Endometrium (tissue), 2 donors: Measurements from ENCODE around the gene AP5B1.

Source experiments
- FAIRE-seq: peaks from 2 replicates; lab custom pipeline; 2012; peaks lifted over from hg19 to GRCh38; lab: Jason Lieb, UNC
- donor health status: control.
- donor health status: control.

AP5B1 gene

DNA sequence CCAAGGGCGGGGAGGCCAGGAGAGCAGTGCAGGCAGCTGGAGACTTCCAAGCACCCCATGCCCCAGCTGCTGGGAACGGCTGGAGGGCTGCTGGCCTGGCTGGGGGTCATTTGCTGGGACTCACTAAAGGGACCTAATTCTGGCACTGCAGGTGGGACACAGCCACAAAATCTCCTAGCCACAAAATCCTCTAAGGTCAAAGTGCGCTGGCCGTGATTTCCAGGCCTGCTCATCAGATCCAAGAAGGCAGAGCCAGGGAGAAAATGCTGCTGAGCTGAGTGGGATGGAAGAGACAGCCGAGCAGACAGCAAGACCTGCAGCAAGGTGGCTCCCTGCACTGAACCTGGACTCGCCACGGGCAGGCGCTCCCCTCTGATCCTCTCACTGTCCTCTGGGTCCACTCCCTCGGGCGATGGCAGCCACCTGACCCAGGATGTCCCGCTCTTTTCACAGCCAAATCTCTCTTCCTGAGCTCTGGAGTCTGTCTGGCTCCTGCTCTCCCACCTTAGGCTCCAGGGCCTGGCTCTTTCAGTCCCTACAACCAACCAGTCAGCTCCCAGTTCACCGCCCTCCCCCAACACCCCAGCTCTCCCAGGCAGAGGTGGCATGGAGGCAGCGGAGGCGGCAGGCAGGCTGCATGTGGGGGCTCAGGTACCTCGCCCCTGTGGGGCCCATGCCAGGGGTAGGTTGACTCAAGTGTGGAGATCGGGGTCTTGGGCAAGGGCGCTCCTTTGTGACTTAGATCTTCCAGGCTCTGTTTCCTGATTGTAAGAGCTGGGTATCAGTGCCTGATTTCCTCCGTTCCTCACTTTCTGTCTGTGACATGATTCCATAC, 20.6 kb upstream of the AP5B1 start:
- no peak for FAIRE-seq

DNA sequence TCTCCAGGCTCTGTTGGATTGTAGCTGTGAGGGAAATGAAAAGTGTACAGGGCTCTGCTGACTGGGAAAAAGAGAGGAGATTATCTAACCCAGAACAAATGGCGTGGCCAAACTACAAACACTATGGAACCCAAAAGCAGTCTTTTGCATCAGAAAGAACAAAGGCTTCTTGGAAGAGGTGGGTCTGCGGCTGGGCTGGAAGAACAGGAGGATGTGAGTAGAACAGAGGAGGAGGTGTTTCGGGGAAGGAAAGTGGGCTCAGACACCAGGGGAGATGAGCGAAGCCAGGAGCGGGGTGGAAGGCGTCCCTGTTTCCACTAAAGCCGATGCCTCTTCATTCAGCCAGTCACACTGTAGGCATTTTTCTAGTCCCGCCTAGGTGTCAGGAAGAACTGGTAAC, 18.1 kb upstream of the AP5B1 start:
- FAIRE-seq = no peak

DNA sequence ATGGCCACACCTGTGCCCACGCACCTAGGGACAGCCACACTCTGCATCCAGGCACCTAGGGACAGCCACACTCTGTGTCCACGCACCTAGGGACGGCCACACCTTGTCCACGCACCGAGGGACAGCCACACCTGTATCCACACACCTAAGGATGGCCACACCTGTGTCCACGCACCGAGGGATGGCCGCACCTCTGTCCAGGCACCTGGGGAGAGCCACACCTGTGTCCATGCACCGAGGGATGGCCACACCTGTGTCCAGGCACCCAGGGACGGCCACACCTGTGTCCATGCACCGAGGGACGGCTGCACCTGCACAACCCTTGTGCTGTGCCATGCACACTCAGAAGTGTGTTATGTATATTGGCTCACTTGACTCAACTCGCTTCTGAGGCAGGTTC, 16.9 kb upstream of the AP5B1 start:
- no peak for FAIRE-seq

DNA sequence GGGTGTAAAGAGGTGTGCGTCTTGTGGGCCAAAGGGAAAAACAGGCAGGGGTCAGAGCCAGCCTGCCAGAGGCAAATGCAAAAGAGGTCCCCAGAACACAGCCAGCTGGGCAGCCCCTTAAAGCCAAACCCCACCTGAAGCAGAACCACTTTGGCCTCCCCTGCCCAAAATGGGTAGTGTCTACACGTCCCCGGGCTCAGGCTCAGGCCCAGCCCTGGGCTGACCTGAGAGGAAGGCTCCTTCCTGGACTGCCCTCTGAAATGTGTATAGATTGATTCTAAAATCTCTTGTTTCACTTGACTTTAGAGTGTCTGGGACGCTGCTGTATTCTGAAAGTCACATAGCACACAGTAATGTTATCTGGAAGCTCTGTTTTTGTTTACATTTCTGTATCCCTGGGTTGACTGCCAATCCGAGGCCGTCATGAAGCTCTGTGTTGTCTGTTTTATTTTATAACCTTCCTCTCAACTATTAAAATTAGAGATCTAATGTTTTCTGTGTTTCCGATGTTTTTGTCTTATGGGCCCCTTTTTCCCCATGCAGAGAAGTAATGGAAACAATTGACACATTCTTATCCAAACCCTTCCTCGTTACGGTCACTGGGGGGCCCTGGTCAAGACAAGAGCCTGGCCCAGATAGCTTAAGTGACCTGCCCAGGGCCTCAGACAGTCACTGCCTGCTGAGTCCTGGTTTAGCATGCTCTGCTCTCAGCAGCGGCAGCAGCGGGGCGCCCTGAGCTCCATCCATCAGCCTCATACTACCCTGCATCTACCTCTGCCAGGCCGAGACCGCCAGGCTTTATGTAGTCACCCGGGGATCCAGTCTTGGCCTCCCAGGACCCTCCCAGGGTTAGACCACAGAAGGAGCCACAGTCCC, 16.2 kb upstream of the AP5B1 start:
- no peak for FAIRE-seq

DNA sequence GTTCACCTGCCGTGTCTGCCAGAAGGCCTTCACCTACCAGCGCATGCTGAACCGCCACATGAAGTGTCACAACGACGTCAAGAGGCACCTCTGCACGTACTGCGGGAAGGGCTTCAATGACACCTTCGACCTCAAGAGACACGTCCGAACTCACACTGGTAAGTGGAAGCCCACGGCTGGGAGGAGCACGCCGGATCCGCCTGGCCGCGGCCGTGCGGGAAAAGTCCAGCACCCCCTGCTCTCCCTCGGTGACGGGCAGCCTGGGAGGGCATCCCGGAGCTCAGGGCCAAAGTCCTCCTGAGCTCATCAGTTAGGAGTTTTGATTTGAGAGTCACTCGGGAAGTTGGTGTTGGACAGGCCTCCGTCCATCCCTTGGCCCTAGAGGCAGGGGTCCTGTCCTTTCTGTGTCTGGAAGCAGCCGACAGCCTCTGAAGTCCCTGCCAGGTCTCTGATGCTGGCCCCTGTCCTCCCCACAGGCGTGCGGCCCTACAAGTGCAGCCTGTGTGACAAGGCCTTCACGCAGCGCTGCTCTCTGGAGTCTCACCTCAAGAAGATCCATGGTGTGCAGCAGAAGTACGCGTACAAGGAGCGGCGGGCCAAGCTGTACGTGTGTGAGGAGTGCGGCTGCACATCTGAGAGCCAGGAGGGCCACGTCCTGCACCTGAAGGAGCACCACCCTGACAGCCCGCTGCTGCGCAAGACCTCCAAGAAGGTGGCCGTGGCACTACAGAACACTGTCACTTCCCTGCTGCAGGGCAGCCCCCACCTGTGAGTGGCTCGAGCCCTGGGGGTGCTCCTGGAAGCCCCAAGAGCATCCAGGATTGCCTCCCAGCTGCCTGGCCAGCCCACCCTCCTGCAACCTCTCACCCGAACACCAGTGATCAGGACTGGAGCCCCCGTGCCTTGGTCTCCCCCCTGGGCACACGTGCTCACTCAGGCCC, 14.1 kb upstream of the AP5B1 start:
- no peak for FAIRE-seq

DNA sequence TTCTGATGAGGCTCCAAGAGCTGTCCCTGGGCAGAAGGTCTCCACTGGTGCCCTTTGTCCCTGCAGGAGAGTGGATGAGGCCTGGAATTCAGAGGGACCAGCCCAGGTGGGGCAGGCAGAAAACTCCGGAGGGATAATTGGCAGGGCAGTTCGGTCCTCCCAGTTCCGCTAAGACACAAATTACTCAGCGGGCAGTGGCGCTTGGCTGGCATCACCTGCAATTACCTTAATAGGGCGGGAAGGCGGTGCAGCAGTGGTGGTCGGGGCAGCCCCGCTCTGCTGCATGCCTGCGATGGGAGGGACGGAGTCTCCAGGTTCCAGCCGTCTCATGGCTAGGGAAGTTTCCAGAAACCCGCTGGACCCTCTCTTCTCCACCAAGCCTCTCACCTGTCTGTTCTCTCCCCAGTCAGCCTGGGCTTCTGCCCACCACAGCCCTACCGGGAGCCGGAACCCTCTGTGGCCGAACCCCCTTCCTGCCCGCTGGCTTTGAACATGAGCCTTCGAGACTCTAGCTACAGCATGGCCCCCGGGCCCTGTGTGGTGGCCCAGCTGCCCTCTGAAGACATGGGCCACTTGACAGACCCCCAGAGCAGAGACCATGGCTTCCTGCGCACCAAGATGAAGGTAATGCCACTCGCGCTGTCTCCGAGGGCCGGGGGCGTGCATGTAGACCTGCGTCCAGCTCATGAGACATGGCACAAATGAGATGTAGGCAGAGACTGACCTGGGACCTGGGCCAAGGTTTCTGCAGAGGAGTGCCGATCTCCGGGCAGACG, 13.0 kb upstream of the AP5B1 start:
- no peak for FAIRE-seq

DNA sequence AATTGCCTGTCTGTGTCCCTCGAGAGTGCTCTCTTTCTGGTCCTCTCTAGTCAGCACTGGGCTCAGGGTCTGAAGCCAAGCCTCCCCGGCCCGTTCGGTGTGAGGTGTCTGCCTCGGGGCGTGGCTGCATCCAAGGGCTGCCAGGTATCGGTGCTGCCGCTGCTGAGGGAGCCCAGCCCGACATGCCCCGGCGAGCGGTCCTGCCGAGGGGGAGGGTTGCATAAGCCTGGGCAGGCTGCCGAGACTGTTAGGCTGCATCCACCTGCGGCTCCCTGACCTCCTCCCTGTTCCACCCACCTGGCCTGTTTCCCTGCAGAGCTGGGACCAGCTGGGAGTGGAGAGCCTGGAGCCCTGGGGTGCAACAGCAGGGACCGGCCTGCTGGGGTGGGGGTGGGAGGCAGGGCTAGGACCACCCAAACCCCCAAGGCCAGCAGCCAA, 12.4 kb upstream of the AP5B1 start:
- no peak for FAIRE-seq

DNA sequence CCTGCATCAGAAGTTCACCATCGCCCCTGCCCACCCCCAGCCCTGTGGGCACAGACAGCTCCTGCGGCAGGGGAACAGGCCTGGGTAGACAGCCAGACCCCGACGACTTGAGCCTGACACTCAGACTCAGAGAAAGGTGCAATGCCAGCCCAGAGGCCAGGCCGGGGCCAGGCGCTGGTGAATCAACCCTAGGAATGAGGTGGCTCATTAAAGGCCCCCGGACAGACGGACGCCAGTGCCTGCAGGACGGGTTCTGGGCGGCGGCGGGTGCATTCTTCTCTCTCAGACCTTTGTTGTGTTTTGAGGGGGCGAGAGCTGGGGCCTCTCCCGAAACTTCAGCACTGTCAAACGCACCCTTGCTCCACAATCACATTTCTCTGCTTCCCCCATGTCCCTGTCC, 11.7 kb upstream of the AP5B1 start:
- FAIRE-seq = no peak

DNA sequence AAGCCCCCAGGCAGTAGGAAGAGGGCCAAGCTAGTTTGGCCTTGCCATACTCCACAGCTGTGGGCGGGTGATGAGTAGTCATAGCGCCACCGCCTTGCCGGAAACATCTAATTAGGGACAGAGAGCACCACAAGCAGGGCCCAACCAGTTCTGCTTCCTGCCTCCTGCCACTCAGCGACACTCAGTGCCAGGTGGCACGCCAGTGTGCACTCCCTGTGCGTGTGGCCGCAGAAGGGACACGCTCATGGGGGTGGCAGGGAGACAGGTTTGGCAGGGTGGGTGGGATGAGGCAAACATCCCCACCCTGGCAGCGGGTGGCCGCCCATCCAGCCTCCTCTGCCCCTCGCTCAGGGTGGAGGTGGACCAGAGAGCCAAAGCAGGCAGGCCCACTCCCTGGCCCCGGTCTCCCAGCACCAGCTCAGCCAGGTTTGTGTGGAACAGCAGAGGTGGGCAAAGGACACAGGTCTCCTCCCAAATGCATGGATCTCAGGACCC, 11.0 kb upstream of the AP5B1 start:
- no peak for FAIRE-seq

DNA sequence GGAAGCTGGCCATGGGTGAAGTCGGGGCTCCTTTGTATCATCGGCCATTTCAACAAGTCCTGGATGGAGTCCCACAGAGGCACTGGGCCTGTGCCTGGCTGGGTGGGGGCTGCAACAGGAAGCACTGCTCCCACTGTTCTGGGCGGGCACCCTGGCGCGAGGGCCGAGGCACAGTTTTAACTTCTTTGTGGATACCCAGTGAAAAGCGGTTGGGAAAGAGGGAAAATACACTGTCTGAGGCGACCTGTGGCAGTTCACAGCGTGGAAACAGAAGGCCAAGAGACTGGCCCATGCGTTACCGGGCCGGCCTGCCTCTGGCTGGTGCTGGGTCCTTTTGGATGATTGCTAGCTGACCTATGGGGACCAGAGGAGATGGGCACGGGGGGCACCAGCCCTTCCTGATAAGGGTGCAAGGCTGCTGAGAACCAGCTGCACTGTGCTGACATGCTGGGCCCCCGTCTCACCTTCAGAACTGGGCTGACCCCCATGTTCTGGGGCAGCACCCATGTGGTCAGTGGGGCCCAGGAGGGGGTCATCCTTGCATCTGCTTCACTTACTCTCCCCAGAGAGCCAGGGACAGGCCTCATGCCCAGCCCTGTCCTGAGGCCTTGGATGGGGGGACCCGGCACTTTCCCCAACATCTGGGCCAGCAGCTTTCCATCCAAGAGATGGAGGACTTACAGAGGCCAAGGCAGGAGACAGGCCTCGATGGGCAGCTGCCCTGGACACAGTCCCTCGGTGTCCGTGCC, 10.3 kb upstream of the AP5B1 start:
- no peak for FAIRE-seq

DNA sequence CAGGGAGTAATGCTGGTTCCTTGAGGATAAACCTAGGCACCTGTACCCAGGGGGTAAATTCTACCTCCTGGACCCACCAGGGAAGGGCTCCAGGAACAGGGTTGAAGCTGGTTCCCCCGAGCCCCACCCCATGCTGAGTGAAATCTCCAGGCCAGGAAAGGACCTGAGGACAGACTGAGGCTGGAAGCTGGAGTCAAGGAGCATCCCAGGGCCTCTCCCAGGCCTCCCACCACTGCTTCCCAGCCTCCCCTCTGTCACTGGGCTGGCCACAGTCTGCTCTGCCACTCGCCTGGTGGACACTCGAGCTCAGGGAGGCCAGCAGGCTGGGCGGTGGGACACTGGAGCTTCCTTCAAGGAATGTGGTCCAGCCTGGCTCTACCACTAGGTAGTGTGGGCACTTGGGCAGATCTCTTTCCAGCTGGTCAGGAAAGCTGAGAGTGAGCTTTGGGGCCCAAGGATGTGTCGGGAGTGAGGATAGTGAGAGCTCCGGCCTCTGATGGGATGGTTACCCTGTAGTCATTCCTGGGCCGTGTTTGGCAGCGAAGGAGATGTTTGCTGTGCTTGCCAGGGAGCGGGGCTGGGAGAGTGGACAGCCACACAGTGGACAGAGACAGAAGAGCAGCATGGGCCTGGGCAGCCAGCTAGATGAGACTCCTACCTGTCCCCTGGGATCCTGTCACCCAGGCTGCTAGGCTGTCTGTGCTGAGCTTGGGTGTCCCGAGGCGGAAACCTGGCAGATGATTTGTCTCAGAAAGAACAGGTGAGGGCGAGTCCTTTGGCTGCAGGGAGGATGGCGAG, 9.5 kb upstream of the AP5B1 start:
- no peak for FAIRE-seq

DNA sequence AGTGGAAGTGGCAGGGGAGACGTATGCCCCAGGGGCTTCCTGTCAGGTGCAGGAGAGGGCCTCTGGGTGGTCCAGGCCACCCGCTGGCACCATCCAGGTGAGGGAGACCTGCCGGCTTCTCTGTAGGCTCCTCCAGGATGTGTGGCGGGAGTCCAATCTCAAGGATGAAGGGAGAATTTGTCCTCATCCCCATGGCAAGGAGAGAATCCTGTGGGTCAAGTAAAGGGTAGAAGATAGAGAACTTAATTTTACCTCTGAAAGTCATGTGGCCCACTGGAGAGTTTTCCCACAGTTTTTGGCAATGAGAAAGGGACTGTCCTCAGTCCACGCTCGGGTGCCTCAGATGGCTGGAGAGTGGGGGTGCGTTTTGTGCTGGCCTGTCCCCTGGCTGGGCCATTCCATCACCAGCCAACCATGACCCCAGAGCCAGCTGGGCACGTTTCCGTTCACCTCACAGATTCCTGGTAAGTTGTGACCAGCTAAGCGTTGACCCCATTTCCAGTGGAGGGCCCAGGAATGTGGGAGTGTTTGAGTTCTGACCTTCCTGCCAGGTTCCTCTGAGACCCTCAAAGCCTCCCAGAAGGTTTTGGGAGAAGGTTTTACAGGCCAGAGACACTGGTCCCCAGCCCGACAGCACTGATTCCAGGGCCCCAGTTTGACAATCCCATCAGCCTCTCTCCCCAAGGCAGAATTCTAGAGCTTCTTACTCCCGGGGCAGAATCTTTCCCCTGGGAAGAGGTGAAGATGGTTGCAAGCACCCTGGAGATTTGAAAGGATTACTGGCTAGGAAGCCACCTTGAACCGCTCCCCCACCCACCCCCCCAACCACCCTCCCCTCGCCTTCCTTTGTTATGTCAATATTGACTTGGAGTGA, 8.7 kb upstream of the AP5B1 start:
- no peak for FAIRE-seq

DNA sequence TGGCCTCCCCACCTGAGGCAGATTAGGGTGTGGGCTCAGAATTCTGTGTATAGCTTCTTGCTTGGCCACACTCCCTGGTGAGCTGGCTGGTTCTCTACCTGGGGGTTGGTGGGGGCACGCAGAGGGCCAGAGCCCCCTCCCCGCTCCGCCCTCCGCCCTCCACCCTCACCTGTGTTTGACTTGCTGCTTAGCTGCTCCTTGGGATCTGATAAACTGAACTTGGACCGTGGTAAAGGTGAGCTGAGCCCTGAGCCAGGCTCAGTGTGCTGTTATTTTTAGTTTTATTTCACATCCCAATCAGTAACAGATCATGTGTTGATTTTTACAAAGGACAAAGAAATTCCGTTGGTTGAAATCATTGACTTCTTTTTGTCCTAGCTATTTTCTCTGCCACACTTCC, 8.0 kb upstream of the AP5B1 start:
- no peak for FAIRE-seq

DNA sequence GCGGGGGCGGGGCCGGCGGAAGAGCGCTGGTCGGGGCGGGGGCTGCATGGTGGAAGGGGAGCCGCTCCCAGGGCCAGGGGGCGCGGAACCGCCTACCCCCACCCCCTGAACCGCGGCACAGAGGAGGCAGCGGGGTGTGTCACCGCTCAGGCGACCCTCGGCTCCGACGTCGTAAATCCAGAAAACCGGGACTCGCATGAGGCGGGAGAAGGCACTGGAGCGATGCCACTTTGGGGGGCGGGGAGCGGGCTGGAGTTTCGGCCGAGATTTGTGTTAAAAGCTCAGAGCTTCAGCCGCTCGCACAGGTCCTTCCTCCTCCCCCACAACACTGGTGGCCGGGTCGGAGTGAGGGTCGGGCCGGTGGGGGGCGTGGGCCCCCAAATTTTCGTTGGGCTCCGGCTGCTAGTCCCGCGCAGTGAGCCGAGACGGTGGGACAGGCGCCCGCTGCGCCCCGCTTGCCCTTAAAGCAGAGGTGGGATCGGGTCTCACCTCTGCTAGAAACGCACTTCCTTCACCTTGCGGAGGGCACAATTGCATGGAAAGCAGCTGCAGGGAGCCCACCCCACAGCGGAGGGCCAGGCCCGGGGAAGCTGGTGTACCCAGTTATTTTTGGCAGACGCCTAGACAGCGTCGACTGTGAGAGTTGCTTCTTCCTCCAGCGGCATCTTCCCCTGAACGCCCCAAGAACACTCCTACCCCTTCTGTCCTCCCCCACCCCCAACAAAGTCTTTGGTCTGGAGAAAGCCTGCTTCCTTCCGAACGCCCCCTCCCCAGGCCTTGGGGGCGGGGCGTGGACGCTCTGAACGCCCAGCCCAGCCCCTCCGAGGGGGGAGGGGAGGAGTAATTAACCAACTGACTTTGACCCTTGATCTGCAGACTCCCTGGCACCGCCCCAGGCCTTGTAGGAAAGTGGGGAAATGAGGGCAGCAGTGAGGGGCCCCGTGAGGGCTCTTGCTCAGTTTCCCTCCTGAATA, 7.2 kb upstream of the AP5B1 start:
- FAIRE-seq = no peak

DNA sequence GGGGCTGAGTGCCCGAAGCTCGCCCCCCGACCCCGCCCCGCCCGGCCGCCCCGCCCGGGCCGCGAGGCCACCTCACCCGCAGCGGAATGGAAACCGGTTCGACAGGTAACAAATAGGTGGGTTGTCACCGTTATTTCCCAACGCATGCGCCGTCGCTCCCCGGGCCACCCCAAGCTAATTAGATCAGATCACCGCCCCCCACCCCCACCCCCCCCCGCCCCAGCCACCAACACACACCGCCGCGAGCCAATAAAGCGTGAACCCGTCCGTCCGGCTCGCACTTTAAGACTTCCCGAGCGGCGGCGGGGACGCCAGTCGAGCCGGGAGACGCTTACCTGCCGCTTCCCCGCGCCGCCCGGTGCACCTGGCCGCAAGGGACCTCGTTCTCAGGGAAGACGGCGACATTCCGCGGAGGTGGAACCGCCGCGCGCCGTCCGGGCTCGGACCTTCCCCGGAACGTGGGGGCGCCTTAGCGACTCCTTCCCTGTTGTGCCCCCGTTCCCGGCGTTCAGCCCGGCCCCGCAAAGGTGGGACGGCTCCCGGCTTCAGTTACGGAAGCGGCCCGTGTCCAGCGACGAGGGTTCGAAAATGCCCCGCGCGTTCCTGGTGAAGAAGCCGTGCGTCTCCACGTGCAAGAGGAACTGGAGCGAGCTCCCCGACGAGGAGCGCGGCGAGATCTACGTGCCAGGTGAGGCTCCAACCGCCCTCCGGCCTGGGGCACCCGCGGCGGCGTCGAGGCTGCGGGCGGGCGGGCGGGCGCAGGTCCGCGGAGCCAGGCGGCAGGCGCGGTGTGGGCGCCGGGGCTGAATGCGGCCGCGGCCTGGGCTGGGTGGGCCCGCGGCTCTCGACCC, 6.2 kb upstream of the AP5B1 start, which contains the start of gene OVOL1:
Gene OVOL1 (plus strand): TSS at position 278 of the 851 bp plus-strand sequence. CDS start 311 bp downstream, at position 589.
- no peak for FAIRE-seq
